Panc1 (cell line): Measurements from ENCODE around the gene CCDC167. TPM values are rescaled to one million over a fixed set of nuclear protein-coding genes. Genes with fewer than 3 reads are reported as not detected.

Experiments used
- total RNA-seq: library from RNA; stranded (reverse); gene quantifications from one replicate; pipeline ENCODE4 v1.2.1, GENCODE V29; 2021; ENCODE audit not compliant: unreplicated experiment

CCDC167 gene
- total RNA-seq, 1 experiment from 2014 or later = 57.6 TPM

Other genes starting within 250 kb of the CCDC167 start
- gene TBC1D22B, start 242.1 kb downstream of the CCDC167 start, total RNA-seq = 13.0 TPM
- 4.0 TPM for gene TMEM217, start 241.7 kb downstream of the CCDC167 start, total RNA-seq
- gene RNF8, start 145.9 kb downstream of the CCDC167 start, total RNA-seq = 21.1 TPM
- 37.7 TPM for gene CMTR1, start 66.7 kb downstream of the CCDC167 start, total RNA-seq
- 36.5 TPM for gene MDGA1, start 198.0 kb upstream of the CCDC167 start, total RNA-seq